ENCODE results near the gene RAB23.

GRCh38 chr6:57268294-57268640 lies 46.2 kb upstream of the RAB23 start:
- TF ChIP-seq POLR2A (IDR thresholded peaks at IDR 0.05) = no peak
- TF ChIP-seq CTCF (IDR thresholded peaks at IDR 0.05) = no peak
